Left renal cortex interstitium (tissue), 4 donors: ENCODE data around the gene AGBL5. TPM values are rescaled to one million over a fixed set of nuclear protein-coding genes. Genes with fewer than 3 reads are reported as not detected.

ENCODE experiments used
- DNase-seq, 4 donors: peaks; one replicate each; pipeline ENCODE4 v3.0.0-alpha.2; 2013; ENCODE audit warnings: low read depth in 4 of 4, low spot score in 2 of 4, missing footprints in 1 of 4
- polyA plus RNA-seq, 4 donors: library from polyadenylated mRNA; unstranded; fragments of 120-200 nt; gene quantifications; one replicate each; pipeline ENCODE4 v1.2.1, GENCODE V29; 2013; ENCODE audit not compliant: insufficient read length in 4 of 4

Gene AGBL5
- polyA plus RNA-seq = 10 to 100 TPM; 58.7 to 71.0 (median 65.6) TPM

GRCh38 chr2:27050996-27051901 is at the start of gene AGBL5:
TSS of gene AGBL5 (plus strand) at chr2:27051668. CDS start at chr2:27052959, 1,291 bp downstream.
- DNase-seq = peak; percentile 86 to 97 (median 90)

GRCh38 chr2:27001950-27002349 is 49.5 kb upstream of the AGBL5 start:
- no peak for DNase-seq

- DNase-seq = no peak
These were observed 48.5 kb upstream of the AGBL5 start for GRCh38 chr2:27003007-27003406.

- DNase-seq = no peak
These were observed 47.6 kb upstream of the AGBL5 start for GRCh38 chr2:27003857-27004256.

- DNase-seq = no peak
These were observed 44.7 kb upstream of the AGBL5 start for GRCh38 chr2:27006602-27007415.

GRCh38 chr2:27007416-27008374 is 43.8 kb upstream of the AGBL5 start:
- DNase-seq = no peak

GRCh38 chr2:27008678-27009077 is 42.8 kb upstream of the AGBL5 start:
- DNase-seq = no peak

GRCh38 chr2:27009083-27009482 is 42.4 kb upstream of the AGBL5 start:
- DNase-seq = no peak

GRCh38 chr2:27009716-27010115 is 41.8 kb upstream of the AGBL5 start:
- DNase-seq = no peak

- DNase-seq = no peak
These were observed 41.3 kb upstream of the AGBL5 start for GRCh38 chr2:27010139-27010538.

- DNase-seq = no peak
These were observed 37.7 kb upstream of the AGBL5 start for GRCh38 chr2:27013738-27014137.

GRCh38 chr2:27014771-27015433 is 36.6 kb upstream of the AGBL5 start:
- DNase-seq = no peak

- peak in 1 of 4 donors; percentile 37 for DNase-seq
These were observed 34.6 kb upstream of the AGBL5 start for GRCh38 chr2:27016801-27017325.

- DNase-seq = no peak
These were observed 33.3 kb upstream of the AGBL5 start for GRCh38 chr2:27018142-27018541.

GRCh38 chr2:27019459-27019858 is 32.0 kb upstream of the AGBL5 start:
- no peak for DNase-seq

- no peak for DNase-seq
These were observed 31.3 kb upstream of the AGBL5 start for GRCh38 chr2:27019931-27020855.

GRCh38 chr2:27021253-27022049 is 30.0 kb upstream of the AGBL5 start:
- DNase-seq = no peak

GRCh38 chr2:27023740-27024139 is 27.7 kb upstream of the AGBL5 start:
- DNase-seq = no peak
